Jurkat, Clone E6-1 (cell line): ENCODE data around the gene DHCR24. TPM values are rescaled to one million over a fixed set of nuclear protein-coding genes. Genes with fewer than 3 reads are reported as not detected.
"Not testable (repeated sequence)": the region's sequence is repeated elsewhere in the genome, so short reads cannot be mapped to it uniquely, and the experiment has no call there.

Experiments used
- DNase-seq: peaks from one replicate; pipeline ENCODE4 v3.0.0-alpha.2; 2011; ENCODE audit warnings: low read depth, low spot score
- H3K4me3 ChIP-seq: 2 replicates; pipeline ENCODE4 v1.5.1; 2011; ENCODE audit warnings: mild to moderate bottlenecking, low read length, control low read depth, moderate library complexity
- polyA plus RNA-seq: library from polyadenylated mRNA; unstranded; fragments of >200 nt; gene quantifications from one replicate; pipeline ENCODE4 v1.2.1, GENCODE V29; 2012; ENCODE audit warnings: missing spikeins; ENCODE audit not compliant: insufficient read length, insufficient read depth

The DHCR24 gene, protein sequence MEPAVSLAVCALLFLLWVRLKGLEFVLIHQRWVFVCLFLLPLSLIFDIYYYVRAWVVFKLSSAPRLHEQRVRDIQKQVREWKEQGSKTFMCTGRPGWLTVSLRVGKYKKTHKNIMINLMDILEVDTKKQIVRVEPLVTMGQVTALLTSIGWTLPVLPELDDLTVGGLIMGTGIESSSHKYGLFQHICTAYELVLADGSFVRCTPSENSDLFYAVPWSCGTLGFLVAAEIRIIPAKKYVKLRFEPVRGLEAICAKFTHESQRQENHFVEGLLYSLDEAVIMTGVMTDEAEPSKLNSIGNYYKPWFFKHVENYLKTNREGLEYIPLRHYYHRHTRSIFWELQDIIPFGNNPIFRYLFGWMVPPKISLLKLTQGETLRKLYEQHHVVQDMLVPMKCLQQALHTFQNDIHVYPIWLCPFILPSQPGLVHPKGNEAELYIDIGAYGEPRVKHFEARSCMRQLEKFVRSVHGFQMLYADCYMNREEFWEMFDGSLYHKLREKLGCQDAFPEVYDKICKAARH
- polyA plus RNA-seq = 104 TPM

DNA sequence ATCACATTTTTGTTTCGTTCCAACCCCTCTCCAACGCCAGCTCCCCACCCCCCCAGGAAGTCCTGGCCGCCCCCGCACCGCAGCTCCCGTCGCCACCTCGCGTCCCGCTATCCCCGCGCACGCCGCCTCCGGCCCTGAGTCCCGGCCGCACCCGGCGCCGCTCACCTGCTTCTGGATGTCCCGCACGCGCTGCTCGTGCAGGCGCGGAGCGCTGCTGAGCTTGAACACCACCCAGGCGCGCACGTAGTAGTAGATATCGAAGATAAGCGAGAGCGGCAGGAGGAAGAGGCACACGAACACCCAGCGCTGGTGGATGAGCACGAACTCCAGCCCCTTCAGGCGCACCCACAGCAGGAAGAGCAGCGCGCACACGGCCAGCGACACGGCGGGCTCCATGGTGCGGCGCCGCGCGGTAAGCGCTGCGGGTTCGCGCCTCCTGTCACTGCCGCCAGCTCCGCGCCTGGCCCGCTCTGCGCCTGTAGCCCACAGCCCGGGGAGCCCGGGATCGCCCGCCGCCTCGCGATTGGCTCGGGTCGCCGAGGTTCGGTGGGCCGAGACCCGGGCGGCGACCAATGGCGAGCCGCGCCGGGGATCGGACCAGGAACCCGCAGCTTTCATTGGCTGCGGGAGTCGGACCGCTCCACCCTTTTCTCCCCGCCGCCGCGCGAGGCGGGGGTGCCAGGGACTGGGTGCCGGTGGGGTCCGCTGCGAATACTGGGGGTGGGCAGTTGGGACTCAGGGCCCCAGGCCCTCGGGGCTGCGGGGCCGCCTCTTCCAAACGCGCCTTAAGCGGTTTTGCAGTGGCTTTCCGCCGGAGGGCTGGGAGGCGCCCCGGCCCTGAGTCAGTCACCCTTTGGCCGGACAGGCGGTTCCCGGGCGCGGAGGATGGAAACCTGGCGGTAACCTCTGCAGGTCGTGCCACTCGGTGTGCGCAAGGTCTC lies at the start of gene DHCR24:
Gene DHCR24, minus strand, starts transcription at position 472 of the 941 bp plus-strand sequence. Its CDS starts 76 bp downstream, at position 396.
- peak; percentile 79 for DNase-seq
- peak within 1 kb of the TSS; percentile 85 for H3K4me3 ChIP-seq

DNA sequence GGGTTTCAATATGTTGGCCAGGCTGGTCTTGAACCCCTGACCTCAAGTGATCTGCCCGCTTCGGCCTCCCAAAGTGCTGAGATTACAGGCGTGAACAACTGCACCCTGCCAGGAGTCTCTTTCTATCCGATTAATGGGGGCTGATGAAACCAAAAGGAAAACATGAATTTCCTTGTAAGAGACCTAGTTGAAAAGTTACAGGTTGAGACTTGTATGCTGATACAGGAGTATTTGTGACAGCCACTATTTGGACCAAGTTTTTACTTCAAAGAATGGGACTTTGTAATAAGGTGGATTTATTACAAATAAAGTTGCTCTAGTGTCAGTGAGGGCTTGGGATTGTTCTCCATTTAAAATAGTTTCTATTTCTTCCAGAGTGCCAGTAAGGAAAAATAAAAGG lies 49.8 kb upstream of the DHCR24 start:
- H3K4me3 ChIP-seq = no peak overlapping the region
- no peak for DNase-seq

DNA sequence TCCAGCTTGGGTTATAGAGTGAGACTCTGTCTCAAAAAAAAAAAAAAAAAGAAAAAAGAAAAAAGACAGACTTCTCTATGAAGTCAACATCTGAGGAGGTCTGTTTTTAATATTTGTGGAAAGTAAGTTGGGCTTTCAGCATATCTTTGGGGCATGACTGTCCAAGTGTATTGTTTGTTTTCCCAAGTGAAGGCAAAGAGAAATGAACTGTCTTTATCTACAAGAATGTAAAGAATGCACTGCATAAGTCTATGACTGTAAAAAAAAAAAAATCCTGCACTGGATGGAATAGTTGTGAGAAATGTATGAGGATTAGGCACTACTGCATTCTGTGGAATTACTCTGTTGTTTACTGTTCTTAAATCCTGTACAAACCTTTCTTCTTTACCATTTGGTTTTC lies 47.9 kb upstream of the DHCR24 start:
- no peak overlapping the region for H3K4me3 ChIP-seq
- no peak for DNase-seq

DNA sequence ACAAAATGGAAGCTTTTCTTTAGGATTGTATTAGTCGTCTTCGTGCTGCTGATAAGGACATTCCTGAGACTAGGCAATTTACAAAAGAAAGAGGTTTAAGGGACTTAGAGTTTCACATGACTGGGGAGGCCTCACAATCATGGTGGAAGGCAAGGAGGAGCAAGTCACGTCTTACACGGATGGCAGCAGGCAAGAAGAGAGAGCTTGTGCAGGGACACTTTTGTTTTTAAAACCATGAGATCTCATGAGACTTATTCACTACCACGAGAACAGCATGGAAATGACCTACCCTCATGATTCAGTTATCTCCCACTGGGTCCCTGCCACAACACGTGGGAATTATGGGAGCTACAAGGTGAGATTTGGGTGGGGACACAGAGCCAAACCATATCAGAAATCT lies 47.1 kb upstream of the DHCR24 start:
- not testable (repeated sequence) for H3K4me3 ChIP-seq, DNase-seq

DNA sequence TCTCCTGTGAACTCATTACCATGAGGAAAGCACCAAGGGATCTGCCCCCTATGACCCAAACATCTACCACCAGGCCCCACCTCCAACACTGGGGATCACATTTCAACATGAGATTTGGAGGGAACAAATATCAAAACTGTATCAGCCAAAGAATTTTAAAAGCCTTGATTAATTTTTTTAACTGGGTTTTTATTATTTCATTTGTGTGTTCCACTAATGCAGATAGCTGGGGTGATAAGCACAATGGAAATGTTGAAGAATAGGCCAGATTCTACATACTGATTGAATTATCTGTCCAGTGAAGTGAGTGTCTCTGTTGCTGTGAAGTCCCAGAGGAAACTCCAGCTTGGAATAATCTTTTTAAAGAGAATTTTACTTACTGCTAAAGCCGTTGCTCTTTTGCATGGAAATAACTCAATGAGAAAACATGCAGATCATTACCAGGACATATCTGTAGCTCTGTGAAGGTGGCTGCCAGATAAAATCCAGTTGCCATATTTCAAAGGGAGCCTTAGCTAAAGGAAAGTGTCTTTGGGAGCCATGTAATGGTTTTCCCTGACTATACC lies 44.4 kb upstream of the DHCR24 start:
- DNase-seq = no peak
- no peak overlapping the region for H3K4me3 ChIP-seq

DNA sequence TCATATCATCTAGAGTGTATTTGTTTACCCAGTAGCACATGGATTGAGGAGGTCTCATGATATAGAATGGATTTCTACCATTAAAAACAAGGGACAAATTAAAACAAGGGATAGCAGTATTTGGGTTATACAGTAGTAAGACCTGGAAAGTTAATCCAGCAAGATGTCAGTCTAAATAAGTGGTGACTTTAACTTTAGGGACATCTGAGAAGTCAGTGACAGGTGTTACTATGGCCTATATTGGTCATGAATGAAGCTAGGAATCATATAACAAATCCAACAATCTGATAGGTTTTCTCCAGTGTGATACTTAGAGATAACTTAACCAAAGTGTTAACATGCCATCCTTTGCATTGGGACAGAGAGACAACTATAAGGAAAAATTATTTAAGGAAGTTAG lies 42.7 kb upstream of the DHCR24 start:
- no peak overlapping the region for H3K4me3 ChIP-seq

DNA sequence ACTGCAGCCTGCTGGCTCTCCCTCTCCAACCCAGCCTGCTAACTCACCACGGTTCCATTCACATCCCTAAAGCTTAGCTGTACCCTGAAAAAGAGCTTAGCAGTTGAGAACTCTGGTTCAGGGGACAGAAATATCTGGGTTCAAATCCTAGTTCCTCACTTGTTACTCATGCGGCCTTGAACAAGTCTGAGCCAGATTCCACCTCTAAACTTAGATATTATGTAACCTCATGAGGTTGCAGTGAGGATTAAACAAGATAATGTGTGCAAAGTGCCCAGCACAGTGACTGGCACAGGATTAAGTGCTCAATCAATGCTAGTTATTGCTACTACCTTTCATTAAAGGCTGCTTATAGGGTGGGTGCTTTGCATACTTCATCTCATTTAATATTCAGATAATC lies 41.3 kb upstream of the DHCR24 start:
- H3K4me3 ChIP-seq = no peak overlapping the region
- no peak for DNase-seq

More for the DNA sequence above, 42.7 kb upstream of the DHCR24 start:
- no peak for DNase-seq

DNA sequence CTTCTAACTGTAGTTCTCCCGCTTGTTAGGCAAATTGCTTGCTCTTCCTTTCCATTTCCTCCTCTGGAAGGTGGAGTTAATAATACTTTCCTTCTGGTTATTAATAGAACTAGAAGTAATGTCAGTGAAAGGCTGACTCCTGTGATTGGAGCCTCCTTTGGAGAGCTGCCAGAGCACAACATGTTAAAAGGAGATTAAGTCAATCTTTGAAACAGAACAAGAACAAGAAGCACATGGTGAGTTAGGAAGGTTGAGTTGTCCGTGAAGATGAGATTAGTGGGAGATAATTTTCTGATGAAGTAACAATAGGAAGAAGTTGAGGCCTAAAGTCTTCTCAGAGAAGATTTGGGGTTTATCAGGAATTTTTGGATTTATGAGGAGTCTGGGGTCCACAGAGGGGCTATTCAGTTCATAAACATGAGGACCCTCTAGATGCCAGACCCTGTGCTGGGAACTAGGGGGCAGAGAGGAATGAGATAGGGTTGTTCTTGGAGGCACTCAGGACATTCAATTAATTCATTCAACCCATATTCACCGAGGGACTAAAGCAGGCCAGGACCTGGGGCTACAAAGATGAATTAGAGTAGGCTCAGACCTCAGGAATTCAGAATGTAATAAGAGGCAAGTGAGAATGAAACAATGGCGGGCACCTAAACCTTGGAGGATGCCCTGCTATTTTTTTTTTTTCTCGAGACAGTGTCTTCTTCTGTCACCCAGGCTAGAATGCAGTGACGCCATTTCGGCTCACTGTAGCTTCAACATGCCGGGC lies 40.7 kb upstream of the DHCR24 start:
- no peak overlapping the region for H3K4me3 ChIP-seq
- DNase-seq = no peak

DNA sequence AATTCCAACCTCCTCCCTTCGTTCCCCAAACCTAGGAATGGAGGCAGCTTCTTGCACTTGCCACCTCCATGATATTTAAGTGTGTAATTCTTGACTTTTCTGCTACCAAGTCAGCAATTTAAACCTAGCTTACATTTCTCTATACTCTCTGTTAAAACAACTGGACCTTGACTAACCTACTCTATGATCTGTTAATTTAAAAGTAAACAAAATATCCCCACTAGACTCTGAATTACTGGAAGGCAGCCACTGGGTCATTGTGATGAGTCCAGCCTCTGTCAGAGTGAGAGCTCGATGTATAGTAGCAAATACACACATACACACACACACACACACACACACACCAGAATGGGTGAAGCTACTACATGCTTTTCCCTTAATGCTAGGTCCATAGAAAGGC lies 40.0 kb upstream of the DHCR24 start:
- no peak for DNase-seq
- no peak overlapping the region for H3K4me3 ChIP-seq

DNA sequence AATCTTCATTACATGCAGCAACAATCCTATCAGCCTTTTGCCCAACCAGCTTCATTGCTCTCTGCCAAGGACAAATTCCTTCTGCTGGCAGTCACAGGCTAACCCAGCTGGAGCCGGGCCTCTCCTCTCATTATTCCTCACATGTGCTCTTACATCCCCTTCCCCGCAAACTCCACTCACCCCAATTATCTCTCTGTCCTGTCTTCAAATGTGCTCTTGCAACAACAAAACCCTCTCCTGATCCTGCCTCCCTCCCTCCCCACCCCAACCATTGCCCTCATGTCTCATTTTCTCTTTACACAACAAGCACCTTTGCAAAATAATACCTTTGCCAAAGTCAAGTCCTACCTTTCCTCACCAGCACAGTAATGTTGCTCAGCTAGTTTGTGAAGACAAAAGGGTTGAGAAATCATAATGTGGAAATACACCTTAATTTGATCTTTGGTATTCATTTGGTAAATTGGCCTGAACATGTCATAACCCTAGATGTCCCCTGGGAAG lies 36.0 kb upstream of the DHCR24 start:
- no peak overlapping the region for H3K4me3 ChIP-seq
- no peak for DNase-seq

DNA sequence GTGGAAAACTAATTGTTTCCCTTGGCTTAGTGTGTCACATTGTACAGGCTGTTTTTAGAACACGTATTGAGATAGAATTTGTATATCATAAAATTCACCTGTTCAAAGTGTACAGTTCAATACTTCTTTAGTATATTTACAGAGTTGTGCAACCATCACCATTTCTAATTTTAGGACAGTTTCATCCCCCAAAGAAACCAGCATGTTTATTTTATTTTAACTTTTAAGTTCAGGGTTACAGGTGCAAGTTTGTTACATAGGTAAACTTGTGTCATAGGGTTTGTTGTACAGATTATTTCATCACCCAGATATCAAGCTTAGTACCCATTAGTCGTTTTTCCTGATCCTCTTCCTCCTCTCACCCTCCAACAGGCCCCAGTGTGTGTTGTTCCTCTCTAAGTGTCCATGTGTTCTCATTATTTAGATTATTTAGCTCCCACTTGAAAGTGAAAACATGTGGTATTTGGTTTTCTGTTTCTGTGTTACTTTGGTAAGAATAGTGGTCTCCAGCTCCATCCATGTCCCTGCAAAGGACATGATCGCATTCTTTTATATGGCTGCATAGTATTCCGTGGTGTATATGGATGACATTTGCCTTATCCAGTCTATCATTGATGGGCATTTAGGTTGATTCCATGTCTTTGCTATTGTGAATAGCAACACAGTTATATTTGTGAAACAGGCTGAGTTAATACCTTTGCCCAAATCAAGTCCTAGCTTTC lies 35.2 kb upstream of the DHCR24 start:
- no peak overlapping the region for H3K4me3 ChIP-seq
- DNase-seq = no peak

DNA sequence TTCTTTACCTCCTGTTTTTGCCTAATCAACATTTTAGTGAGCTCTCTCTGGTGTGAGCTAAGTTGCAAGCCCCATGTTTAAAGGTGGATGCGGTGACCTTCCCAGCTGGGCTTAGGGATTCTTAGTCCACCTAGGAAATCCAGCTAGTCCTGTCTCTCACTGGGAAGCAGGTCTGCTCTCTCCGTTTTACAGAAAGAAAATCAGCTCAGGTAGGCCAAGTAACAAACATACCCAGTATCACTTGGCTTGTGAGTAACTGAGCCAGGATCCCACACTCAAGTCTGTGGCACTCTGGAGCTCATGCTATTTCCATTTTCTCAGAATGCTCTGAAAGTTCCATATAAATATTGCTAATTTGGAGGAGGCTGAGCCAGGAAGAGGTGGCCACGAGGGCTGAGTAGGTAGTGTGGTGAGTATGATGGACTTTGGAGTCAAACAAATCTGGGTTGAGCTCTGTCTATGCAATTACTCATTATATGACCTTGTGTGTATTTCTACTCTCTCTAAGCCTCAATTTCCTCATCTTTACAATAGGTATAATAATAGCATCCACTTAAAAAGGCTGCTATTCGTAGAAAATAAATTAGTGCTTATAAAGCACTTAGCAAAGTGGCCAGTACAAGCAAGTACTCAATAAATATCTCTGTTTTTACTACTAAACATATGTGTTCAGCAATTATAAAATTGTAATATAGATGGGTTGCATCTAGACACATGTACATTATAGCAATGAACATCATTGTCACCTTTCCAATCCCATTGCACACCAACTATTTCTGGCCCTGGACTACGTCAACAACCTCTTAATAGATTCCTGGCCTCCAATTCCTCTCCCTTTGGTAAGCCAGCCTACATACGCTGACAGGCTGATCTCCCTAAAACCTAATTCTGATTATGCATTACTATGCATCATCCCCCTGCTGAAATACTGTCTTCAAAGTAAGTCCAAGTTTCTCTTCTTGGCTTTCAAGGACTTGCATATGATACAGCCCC lies 32.7 kb upstream of the DHCR24 start:
- no peak overlapping the region for H3K4me3 ChIP-seq
- DNase-seq = no peak

DNA sequence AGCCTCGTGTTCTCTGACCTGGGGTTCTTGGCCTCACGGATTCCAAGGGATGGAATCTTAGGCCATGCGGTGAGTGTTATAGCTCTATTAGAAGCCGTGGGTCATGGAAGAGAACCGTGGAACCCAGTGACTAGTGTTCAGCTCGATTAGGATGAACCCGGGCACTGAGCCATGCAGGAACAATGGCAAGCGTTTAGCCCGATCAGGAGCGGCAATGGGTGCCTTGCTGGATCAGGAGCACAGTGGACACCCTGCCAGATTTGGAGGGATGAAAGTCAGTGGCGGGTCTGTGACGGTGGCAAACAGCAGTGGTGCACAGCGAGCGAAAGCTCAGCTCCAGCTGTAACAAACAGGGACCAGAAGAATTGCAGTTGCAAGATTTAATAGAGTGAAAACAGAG lies 24.1 kb upstream of the DHCR24 start:
- not testable (repeated sequence) for H3K4me3 ChIP-seq, DNase-seq

DNA sequence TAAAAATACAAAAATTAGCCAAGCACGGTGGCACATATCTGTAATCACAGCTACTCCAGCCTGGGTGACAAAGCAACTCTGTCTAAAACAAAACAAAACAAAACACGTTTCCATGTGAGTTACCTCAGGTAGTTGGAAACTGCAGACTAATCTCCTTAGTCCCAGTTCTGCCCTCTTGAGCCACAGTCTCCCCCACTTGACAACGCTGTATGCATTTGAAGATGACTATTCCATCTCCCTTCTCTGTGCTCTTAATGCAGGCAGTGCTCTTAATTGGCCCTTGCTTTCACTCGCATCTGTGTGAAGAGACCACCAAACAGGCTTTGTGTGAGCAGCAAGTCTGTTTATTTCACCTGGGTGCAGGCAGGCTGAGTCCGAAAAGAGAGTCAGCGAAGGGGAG lies 19.6 kb upstream of the DHCR24 start:
- H3K4me3 ChIP-seq = no peak overlapping the region
- no peak for DNase-seq

DNA sequence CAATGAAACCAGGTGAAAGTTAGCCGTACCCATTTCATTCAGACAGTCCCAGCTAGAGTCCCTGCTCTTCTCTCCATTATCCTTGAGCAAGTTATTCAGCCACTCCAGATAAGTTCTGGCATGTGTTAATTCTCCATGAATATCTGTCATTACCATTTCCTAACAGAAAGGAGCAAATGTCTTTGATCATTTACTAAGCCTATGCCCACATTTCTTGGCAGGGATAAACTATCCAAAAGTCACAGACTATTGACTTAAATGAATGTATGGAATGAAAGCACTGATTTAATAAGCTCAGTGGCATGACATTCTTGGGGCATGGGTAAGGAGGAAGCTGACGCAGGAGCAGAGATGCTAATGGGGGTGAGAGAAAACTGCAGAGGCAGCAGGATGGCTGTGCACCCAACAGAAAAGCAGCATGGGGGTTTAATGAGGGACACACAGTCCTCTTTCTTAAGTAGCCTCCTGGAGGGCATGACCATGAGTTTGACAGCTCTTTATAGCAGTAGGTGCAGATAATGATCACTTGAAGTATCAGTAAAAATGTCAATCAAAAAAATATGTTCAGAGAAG lies 17.6 kb upstream of the DHCR24 start:
- no peak for DNase-seq
- H3K4me3 ChIP-seq = no peak overlapping the region

DNA sequence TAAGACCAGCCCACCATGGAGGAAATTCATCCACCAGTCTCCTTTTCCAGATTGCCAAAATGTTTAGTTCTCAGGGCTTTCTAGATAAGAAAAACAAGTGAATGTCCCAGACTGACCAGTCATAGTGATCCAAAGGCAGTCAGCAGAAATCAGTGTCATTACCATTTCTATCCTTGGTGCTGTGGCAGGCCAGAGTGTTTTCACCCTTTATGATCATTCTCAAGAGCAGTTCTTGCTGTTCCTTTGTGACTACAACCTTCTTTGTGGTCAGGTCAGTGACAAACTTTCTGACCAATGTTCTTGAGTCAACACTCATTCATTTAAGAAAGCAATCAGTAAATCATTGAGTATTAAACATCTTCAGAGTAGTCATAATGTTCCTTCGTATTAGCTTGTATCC lies 7.3 kb upstream of the DHCR24 start:
- H3K4me3 ChIP-seq = no peak overlapping the region
- no peak for DNase-seq

DNA sequence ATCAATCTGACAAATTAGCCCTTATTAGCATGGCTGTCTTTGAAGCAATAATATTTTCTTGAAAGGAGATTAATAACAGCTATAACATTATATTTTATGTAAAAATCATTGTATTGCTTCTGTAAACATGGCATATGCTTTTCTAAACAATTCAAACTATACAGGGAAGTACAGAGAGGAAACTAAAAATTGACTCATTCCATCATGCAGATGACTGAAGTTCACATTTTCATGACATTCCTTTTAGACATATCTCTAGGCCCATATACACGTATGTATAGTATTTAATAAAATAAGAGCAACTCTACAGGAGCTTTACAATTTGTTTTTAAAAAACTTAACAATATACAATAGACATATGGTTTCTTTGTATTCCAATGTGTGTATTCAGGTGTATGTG lies 5.6 kb upstream of the DHCR24 start:
- no peak for DNase-seq
- H3K4me3 ChIP-seq = no peak overlapping the region
